Adrenal gland (tissue), 12 donors: ENCODE results near the gene TNFSF18. TPM values are rescaled to one million over a fixed set of nuclear protein-coding genes. Genes with fewer than 3 reads are reported as not detected.

Experiments used
- DNase-seq, 7 donors: peaks; one replicate each; pipeline ENCODE4 v3.0.0-alpha.2; 2019 to 2020
- H3K27ac ChIP-seq, 5 donors: fragments of 200-600 bp; sonication (generic) in 4 of 5; 1 replicate in 3 of 5; 2 replicates in 2 of 5; pipeline versions ENCODE4 v1.5.1 to v1.8.0; 2016 to 2020; ENCODE audit warnings: mild to moderate bottlenecking in 1 of 5
- H3K27me3 ChIP-seq: fragments of 200-600 bp; 2 replicates; pipeline ENCODE4 v1.8.0; 2021
- H3K36me3 ChIP-seq, 2 donors: fragments of 200-600 bp; replicated peaks in 1 of 2; 1 replicate in 1 of 2; 2 replicates in 1 of 2; pipeline versions ENCODE4 v1.5.1 to v1.8.0; 2018 to 2022
- H3K4me1 ChIP-seq, 2 donors: fragments of 200-600 bp; replicated peaks in 1 of 2; 1 replicate in 1 of 2; 2 replicates in 1 of 2; pipeline versions ENCODE4 v1.5.1 to v1.8.0; 2018 to 2021
- H3K4me3 ChIP-seq, 4 donors: fragments of 200-600 bp; sonication (generic) in 3 of 4; one replicate each; pipeline ENCODE4 v1.5.1; 2016 to 2018
- H3K9me3 ChIP-seq, 3 donors: fragments of 200-600 bp; sonication (generic) in 1 of 3; replicated peaks in 1 of 3; 1 replicate in 2 of 3; 2 replicates in 1 of 3; pipeline versions ENCODE4 v1.5.1 to v1.8.0; 2016 to 2021
- POLR2A ChIP-seq, 2 donors: fragments of 450-650 bp; IDR thresholded peaks; one replicate each; pipeline ENCODE4 v1.6.1; 2017; ENCODE audit warnings: antibody characterized with exemption in 2 of 2, mild to moderate bottlenecking in 2 of 2, moderate library complexity in 1 of 2
- WGBS, 4 donors: extraction: QIAGEN DNeasy Blood & Tissue Kit in 2 of 4; methylation state at CpG; one replicate each; pipeline versions ENCODE4 v1.1.5 to v1.1.7; 2013 to 2017; 5-methylcytosine and 5-hydroxymethylcytosine counted together
- intact Hi-C, 2 donors: fragments of 100-400 bp; cut with DNase I; formaldehyde crosslinking; loops; one replicate each; pipeline versions ENCODE4 v1.14.1 to v1.15.0; 2022 to 2023
- polyA plus RNA-seq, 3 donors: library from polyadenylated mRNA; stranded (reverse); fragments of 200-250 nt in 2 of 3; fragments of 350-450 nt in 1 of 3; fragmentation: Illumina TruSeq in 1 of 3; extraction: RNeasy Lipid Tissue Mini Kit (QIAGEN cat#74804) in 1 of 3; gene quantifications; one replicate each; pipeline ENCODE4 v1.2.3, GENCODE V29; 2013 to 2014
- total RNA-seq, 9 donors: library from RNA; depleted of rRNA in 4 of 9; stranded (reverse); fragments of >200 nt in 4 of 9; fragments of 120-200 nt in 1 of 9; fragmentation: NEBNext Ultra II Directional in 1 of 9; extraction: Animal tissue kit (Norgen Biotek cat#: 25700) in 1 of 9; gene quantifications; one replicate each; pipeline versions ENCODE4 v1.1.0 to v1.2.4, GENCODE V29; 2013 to 2023
- TF ChIP-seq, protein P1 (sequence below), 6 experiments: fragments of 450-650 bp in 4 of 6; fragments of 200-600 bp in 2 of 6; sonication (generic) in 1 of 6; IDR thresholded peaks; 1 replicate in 5 of 6; 2 replicates in 1 of 6; pipeline versions ENCODE4 v1.5.1 to v1.8.0; 2016 to 2021; ENCODE audit warnings: antibody characterized with exemption in 6 of 6, mild to moderate bottlenecking in 2 of 6, moderate library complexity in 1 of 6
- donor health status: healthy with polysubstance abuse.
- donor health status: Bipolar disorder and iron deficiency.
- donor health status: DM: yes; HTN: yes; CAD: no.
- donor health status: DM: no; HTN: no; CAD: no.
- donor health status: DM: no; HTN: no; CAD: no.
- donor health status: DM: yes; HTN: yes; CAD: no.

TNFSF18 gene
- total and polyA plus RNA-seq, 12 donors, result 0.07 to 1.0 (median 0.27) TPM; not detected in 8

DNA sequence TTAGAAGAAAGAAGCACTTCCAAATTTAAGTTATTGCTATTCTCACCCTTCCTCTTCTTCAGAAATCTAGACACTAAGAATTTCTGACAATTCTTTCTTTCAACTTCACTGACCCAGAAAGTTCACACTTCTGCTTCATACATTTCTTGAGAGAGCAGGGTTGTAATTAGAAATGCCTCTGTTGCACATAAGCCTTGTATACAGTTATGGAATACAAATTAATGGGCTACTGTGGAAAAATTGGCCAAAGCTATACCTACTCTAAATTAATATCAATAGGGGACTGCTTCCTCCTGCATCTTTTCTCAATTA is 1.5 kb downstream of the TNFSF18 start:
- peaks cover 3 to 12% of the 10 kb centered on the region in 2 donors for H3K4me1 ChIP-seq
- H3K27ac ChIP-seq, result no peak overlapping the region
- no peaks in the 10 kb centered on the region for H3K9me3 ChIP-seq
- TF ChIP-seq POLR2A (IDR thresholded peaks at IDR 0.05), result no peak
- TF ChIP-seq, protein P1, sequence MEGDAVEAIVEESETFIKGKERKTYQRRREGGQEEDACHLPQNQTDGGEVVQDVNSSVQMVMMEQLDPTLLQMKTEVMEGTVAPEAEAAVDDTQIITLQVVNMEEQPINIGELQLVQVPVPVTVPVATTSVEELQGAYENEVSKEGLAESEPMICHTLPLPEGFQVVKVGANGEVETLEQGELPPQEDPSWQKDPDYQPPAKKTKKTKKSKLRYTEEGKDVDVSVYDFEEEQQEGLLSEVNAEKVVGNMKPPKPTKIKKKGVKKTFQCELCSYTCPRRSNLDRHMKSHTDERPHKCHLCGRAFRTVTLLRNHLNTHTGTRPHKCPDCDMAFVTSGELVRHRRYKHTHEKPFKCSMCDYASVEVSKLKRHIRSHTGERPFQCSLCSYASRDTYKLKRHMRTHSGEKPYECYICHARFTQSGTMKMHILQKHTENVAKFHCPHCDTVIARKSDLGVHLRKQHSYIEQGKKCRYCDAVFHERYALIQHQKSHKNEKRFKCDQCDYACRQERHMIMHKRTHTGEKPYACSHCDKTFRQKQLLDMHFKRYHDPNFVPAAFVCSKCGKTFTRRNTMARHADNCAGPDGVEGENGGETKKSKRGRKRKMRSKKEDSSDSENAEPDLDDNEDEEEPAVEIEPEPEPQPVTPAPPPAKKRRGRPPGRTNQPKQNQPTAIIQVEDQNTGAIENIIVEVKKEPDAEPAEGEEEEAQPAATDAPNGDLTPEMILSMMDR (IDR thresholded peaks at IDR 0.05), result no peak
- H3K27me3 ChIP-seq, result no peaks in the 10 kb centered on the region
- DNase-seq, result no peak
- no peaks in the 10 kb centered on the region for H3K36me3 ChIP-seq
- intact Hi-C loops, result no loop called here
- no peak overlapping the region for H3K4me3 ChIP-seq

DNA sequence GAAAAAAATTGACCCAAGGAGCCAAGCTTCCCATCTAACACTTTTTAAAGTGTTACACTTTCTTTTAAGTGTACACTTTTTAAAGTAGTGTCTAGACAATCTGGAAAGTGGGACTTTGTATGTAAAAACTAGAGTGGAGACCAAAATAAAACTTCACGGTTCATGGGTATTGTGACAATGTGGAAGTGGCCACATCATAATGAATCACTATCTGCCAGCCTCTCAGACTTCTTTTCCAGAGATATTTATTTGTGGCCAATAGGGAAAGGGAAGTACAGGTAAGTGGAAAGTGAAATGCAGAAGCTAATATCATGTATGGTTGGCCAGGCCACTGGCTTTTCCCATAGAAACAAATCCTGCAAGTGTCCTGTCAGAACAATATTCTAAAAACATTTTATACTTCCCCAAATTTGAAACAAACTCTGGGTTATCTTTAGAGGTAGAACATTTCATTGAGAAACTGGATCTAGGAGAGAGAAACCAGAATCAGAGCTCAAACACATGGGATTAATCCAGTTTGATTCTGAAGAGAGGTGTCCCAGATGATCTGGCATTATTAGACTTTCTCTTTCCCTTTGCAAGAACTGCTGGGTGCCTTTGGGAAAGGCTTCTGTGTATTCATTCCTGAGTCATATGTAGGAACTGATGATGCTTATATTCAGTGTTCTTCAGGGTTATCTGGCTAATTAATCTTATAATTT is 2.0 kb downstream of the TNFSF18 start:
- peaks cover 3 to 12% of the 10 kb centered on the region in 2 donors for H3K4me1 ChIP-seq
- TF ChIP-seq, protein P1 (IDR thresholded peaks at IDR 0.05), result no peak
- no peak for TF ChIP-seq POLR2A (IDR thresholded peaks at IDR 0.05)
- 54 to 74% (median 71%) methylated on average over 1 of the region's 1 CpG for WGBS, 4 donors
- no peaks in the 10 kb centered on the region for H3K9me3 ChIP-seq
- H3K27me3 ChIP-seq, result no peaks in the 10 kb centered on the region
- intact Hi-C loops, result no loop called here
- no peak overlapping the region for H3K4me3 ChIP-seq
- no peak for DNase-seq
- no peak overlapping the region for H3K27ac ChIP-seq
- H3K36me3 ChIP-seq, result no peaks in the 10 kb centered on the region

DNA sequence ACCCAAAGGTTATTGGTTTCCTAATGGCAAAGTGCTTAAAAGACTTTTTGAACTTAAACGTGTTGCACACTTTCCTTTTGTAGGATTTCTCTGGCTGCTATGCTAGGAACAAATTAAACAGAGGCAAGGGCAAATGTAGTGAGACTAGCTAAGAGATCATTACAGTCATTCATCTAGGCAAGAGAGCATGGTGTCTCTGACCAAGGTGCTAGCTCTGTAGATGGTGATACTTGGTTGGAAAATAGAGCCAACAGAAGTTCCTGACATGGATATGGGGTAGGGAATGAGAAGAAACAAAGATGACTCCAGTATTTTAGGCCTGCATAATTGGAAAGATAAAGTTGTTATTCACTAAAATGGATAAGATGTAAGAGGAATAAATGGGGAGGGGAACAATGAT is 6.1 kb downstream of the TNFSF18 start:
- Histone ChIP-seq H3K9me3 (no peaks in the 10 kb centered on the region), H3K4me3 (no peak overlapping the region), H3K36me3 (no peaks in the 10 kb centered on the region), H3K27ac (no peak overlapping the region), H3K4me1 (no peaks in the 10 kb centered on the region), H3K27me3 (no peaks in the 10 kb centered on the region)
- DNase-seq, result no peak
- intact Hi-C loops, result no loop called here
- TF ChIP-seq POLR2A (IDR thresholded peaks at IDR 0.05), result no peak
- TF ChIP-seq, protein P1 (IDR thresholded peaks at IDR 0.05), result no peak
- WGBS, 4 donors, result 70 to 81% (median 74%) methylated on average over 1 of the region's 1 CpG

DNA sequence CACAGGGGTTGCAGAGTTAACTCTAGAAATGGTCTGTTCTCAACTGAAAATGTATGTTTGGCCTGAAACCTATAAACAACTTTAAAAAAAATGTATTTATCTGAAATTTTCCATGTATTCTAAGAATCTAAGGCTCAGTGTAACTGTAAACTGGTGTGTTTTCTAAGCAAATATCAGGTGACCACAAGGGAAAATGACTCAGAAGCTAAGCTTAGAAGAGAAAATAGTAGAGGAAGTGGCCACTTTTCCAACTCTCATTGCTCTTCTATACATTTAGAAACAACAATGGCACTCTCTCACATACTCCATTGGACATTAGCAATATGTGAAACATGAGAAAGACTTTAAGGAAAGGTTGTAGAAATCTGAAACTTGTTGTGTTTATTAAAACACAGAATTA is 7.5 kb downstream of the TNFSF18 start:
- TF ChIP-seq, protein P1 (IDR thresholded peaks at IDR 0.05), result no peak
- no peak for TF ChIP-seq POLR2A (IDR thresholded peaks at IDR 0.05)
- Histone ChIP-seq H3K9me3 (no peaks in the 10 kb centered on the region), H3K36me3 (no peaks in the 10 kb centered on the region), H3K4me1 (no peaks in the 10 kb centered on the region), H3K27me3 (no peaks in the 10 kb centered on the region), H3K4me3 (no peak overlapping the region), H3K27ac (no peak overlapping the region)
- DNase-seq, result no peak
- intact Hi-C loops, result no loop called here
